Transverse colon (tissue), 4 donors: Measurements from ENCODE around the gene SRGAP1. TPM values are rescaled to one million over a fixed set of nuclear protein-coding genes. Genes with fewer than 3 reads are reported as not detected.

Experiments used
- DNase-seq: peaks from one replicate; pipeline ENCODE4 v3.0.0-alpha.2; 2019
- H3K27ac ChIP-seq, 4 donors: fragments of 200-600 bp; sonication (generic); 2 replicates each; pipeline ENCODE4 v1.5.1; 2016 to 2018; ENCODE audit warnings: inconsistent platforms in 4 of 4
- H3K27me3 ChIP-seq: fragments of 200-600 bp; sonication (generic); 2 replicates; pipeline ENCODE4 v1.5.1; 2017; ENCODE audit warnings: inconsistent platforms
- H3K36me3 ChIP-seq, 4 donors: fragments of 200-600 bp; sonication (generic); 2 replicates each; pipeline ENCODE4 v1.5.1; 2017 to 2019; ENCODE audit warnings: inconsistent platforms in 4 of 4
- H3K4me1 ChIP-seq, 4 donors: fragments of 200-600 bp; sonication (generic); 2 replicates each; pipeline ENCODE4 v1.5.1; 2017 to 2020; ENCODE audit warnings: inconsistent platforms in 4 of 4
- H3K4me3 ChIP-seq, 4 donors: fragments of 200-600 bp; sonication (generic); 1 replicate in 1 of 4; 2 replicates in 3 of 4; pipeline versions ENCODE4 v1.5.1 to v1.6.1; 2017 to 2019; ENCODE audit warnings: inconsistent platforms in 4 of 4
- H3K9me3 ChIP-seq, 2 donors: fragments of 200-600 bp; sonication (generic); 2 replicates each; pipeline ENCODE4 v1.5.1; 2017 to 2019; ENCODE audit warnings: inconsistent platforms in 2 of 2
- EP300 ChIP-seq: sonication (generic); formaldehyde crosslinking; IDR thresholded peaks from one replicate; pipeline ENCODE4 v1.6.1; 2017; ENCODE audit warnings: antibody characterized with exemption, low read depth
- POLR2A ChIP-seq: fragments of 450-650 bp; IDR thresholded peaks from one replicate; pipeline ENCODE4 v1.6.1; 2016; ENCODE audit warnings: antibody characterized with exemption, mild to moderate bottlenecking, moderate library complexity
- POLR2AphosphoS5 ChIP-seq, 3 donors: sonication (generic); formaldehyde crosslinking; IDR thresholded peaks; one replicate each; pipeline ENCODE4 v1.6.1; 2016; ENCODE audit warnings: antibody characterized with exemption in 3 of 3
- WGBS, 2 donors: methylation state at CpG; one replicate each; pipeline ENCODE4 v1.1.5; 2018; ENCODE audit warnings: low coverage in 1 of 2; 5-methylcytosine and 5-hydroxymethylcytosine counted together
- in situ Hi-C, 4 donors: fragments of 200-750 bp; cut with MboI; loops; one replicate each; pipeline versions ENCODE4 v1.15.0 to v1.15.1; 2017; ENCODE audit warnings: low sequenced_read_pairs in 3 of 4, low pct_ligation_motif_present in 1 of 4, low pct_unique_long_range_greater_than_20kb in 1 of 4
- intact Hi-C: fragments of 100-400 bp; cut with DNase I; formaldehyde crosslinking; loops from one replicate; pipeline ENCODE4 v1.15.1; 2023; ENCODE audit warnings: low total_unique reads
- total RNA-seq, 4 donors: library from RNA; depleted of rRNA; stranded (reverse); fragments of >200 nt; gene quantifications; one replicate each; pipeline ENCODE4 v1.1.0, GENCODE V29; 2016
- TF ChIP-seq, protein P1 (sequence below), 5 experiments: fragments of 200-600 bp in 3 of 5; fragments of 450-650 bp in 2 of 5; sonication (generic) in 3 of 5; IDR thresholded peaks; 1 replicate in 2 of 5; 2 replicates in 3 of 5; pipeline ENCODE4 v1.5.1; 2016 to 2017; ENCODE audit warnings: antibody characterized with exemption in 5 of 5, inconsistent platforms in 3 of 5, mild to moderate bottlenecking in 2 of 5, moderate library complexity in 1 of 5

SRGAP1 gene
- total RNA-seq, 4 donors from 2014 or later = 16.0 to 720 (median 51.4) TPM

DNA sequence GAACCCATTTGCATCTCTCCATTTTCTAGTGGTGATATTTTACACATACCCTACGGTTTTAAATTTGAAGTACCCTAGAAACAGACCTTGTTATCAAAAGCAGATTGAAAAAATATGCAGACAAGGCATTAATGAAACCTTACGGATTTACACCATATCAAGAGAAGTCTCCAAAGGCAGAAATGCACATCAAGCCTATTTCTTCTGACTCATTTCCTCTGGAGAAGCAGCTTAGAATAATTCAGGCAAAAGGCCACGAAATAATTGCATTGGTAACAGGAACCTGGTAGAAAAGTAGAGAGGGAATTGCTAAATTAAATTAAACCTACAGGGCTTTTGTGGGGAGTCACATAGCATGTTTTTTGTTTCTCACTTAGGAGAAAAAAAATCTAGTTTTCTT, 342.9 kb downstream of the SRGAP1 start:
- no peak for TF ChIP-seq POLR2AphosphoS5 (IDR thresholded peaks at IDR 0.05)
- no peak overlapping the region for H3K27ac ChIP-seq
- H3K27me3 ChIP-seq = no peaks in the 10 kb centered on the region
- H3K9me3 ChIP-seq = no peaks in the 10 kb centered on the region
- intact Hi-C loops (loop anchor here (10.0 kb wide), 1 partner anchor 67 kb away; no protein-coding TSS in a partner anchor), in situ Hi-C loops (loop anchor here in 1 of 4 donors (10.0 kb wide), 1 partner anchor 343 kb away; the partner anchor contains the start of gene SRGAP1)
- DNase-seq = no peak
- H3K4me3 ChIP-seq = no peak overlapping the region
- no peaks in the 10 kb centered on the region for H3K36me3 ChIP-seq
- no peaks in the 10 kb centered on the region for H3K4me1 ChIP-seq
- WGBS, 2 donors = 78 to 85% methylated on average over 3 of the region's 3 CpGs

DNA sequence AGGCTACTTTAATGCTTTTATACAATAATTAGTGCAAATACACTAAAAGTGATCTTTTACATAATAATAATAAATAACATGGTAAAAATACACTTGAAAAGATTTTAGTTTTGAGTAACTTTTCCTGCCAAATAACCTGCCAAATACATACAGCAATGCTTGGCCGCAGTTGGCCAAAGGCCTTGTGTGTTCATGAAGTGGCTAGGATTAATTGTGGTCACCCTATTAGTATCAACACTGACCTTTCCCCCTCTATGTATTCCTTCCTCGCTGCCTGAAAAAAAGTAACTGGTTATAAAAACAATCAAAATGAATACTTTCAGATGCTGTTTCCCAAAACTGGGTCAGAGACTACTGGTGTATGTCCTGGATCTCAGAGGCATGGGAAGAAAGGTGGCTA, 343.3 kb downstream of the SRGAP1 start:
- Histone ChIP-seq H3K4me3 (no peak overlapping the region), H3K27me3 (no peaks in the 10 kb centered on the region), H3K4me1 (no peaks in the 10 kb centered on the region), H3K36me3 (no peaks in the 10 kb centered on the region), H3K9me3 (no peaks in the 10 kb centered on the region), H3K27ac (no peak overlapping the region)
- no peak for TF ChIP-seq POLR2AphosphoS5 (IDR thresholded peaks at IDR 0.05)
- TF ChIP-seq, protein P1, sequence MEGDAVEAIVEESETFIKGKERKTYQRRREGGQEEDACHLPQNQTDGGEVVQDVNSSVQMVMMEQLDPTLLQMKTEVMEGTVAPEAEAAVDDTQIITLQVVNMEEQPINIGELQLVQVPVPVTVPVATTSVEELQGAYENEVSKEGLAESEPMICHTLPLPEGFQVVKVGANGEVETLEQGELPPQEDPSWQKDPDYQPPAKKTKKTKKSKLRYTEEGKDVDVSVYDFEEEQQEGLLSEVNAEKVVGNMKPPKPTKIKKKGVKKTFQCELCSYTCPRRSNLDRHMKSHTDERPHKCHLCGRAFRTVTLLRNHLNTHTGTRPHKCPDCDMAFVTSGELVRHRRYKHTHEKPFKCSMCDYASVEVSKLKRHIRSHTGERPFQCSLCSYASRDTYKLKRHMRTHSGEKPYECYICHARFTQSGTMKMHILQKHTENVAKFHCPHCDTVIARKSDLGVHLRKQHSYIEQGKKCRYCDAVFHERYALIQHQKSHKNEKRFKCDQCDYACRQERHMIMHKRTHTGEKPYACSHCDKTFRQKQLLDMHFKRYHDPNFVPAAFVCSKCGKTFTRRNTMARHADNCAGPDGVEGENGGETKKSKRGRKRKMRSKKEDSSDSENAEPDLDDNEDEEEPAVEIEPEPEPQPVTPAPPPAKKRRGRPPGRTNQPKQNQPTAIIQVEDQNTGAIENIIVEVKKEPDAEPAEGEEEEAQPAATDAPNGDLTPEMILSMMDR (IDR thresholded peaks at IDR 0.05) = no peak
- no peak for TF ChIP-seq EP300
- TF ChIP-seq POLR2A = no peak
- in situ Hi-C loops = loop anchor here in 1 of 4 donors (10.0 kb wide), 1 partner anchor 343 kb away; the partner anchor contains the start of gene SRGAP1
- DNase-seq = no peak
- WGBS, 2 donors = 70 to 84% methylated on average over 2 of the region's 2 CpGs
- intact Hi-C loops = loop anchor here (10.0 kb wide), 1 partner anchor 67 kb away; no protein-coding TSS in a partner anchor

DNA sequence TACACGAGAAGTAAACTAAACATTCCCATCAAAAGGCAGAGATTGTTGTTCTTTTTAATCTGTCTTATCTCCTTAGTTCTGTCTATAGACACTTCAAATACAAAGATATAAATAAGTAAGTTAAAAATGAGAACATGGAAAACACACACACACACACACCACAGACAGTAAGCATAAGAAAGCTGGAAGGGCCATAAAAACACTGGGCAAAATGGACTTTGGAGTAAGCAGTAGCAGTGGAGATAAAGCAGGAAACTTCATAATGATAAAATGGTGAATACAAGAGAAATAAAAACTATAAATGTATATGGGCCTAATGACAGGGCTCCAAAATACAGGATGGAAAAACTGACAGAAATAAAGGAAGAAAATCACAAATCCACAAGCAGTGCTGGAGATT, 345.0 kb downstream of the SRGAP1 start:
- no peaks in the 10 kb centered on the region for H3K9me3 ChIP-seq
- TF ChIP-seq POLR2A (no peak), POLR2AphosphoS5 (IDR thresholded peaks at IDR 0.05) (no peak), EP300 (no peak)
- TF ChIP-seq, protein P1 (IDR thresholded peaks at IDR 0.05) = no peak
- no peaks in the 10 kb centered on the region for H3K4me1 ChIP-seq
- in situ Hi-C loops = loop anchor here in 1 of 4 donors (10.0 kb wide), 1 partner anchor 345 kb away; the partner anchor contains the start of gene SRGAP1
- no peak overlapping the region for H3K4me3 ChIP-seq
- H3K36me3 ChIP-seq = no peaks in the 10 kb centered on the region
- WGBS, 2 donors = 38 to 41% methylated on average over 1 of the region's 1 CpG
- H3K27ac ChIP-seq = no peak overlapping the region
- intact Hi-C loops = loop anchor here (10.0 kb wide), 1 partner anchor 65 kb away; no protein-coding TSS in a partner anchor
- no peaks in the 10 kb centered on the region for H3K27me3 ChIP-seq
- DNase-seq = no peak

DNA sequence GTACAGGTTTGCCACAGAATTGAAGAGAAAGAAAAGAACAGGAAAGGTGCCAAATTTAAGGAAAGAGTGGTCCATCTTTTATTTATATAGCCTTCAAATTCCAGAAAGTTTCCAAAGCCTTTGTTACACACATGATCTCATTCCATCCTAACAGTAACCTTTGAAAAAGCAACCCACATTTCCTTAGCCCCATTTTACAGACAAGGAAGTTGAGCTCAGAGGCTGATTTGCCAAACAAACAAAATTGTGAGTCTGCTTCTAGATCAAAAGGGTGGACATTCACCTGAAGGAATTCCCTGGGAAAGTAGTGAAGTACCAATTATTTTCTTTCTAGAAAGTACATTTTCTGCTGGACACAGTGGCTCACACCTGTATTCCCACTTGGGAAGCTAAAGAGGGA, 345.6 kb downstream of the SRGAP1 start:
- no peaks in the 10 kb centered on the region for H3K27me3 ChIP-seq
- no peak overlapping the region for H3K27ac ChIP-seq
- no peak for DNase-seq
- no peaks in the 10 kb centered on the region for H3K4me1 ChIP-seq
- no peaks in the 10 kb centered on the region for H3K9me3 ChIP-seq
- in situ Hi-C loops (no loop called here), intact Hi-C loops (no loop called here)
- H3K4me3 ChIP-seq = no peak overlapping the region
- H3K36me3 ChIP-seq = no peaks in the 10 kb centered on the region
- TF ChIP-seq, protein P1 (IDR thresholded peaks at IDR 0.05) = no peak
- TF ChIP-seq POLR2A (no peak), EP300 (no peak), POLR2AphosphoS5 (IDR thresholded peaks at IDR 0.05) (no peak)
